Astrocyte (in vitro differentiated cells and primary cell): ENCODE measurements around the gene PSMC3IP. TPM values are rescaled to one million over a fixed set of nuclear protein-coding genes. Genes with fewer than 3 reads are reported as not detected.
"Not testable (repeated sequence)": the region's sequence is repeated elsewhere in the genome, so short reads cannot be mapped to it uniquely, and the experiment has no call there.

Source experiments
- DNase-seq: peaks from one replicate; pipeline ENCODE4 v3.0.0-alpha.2; 2010; ENCODE audit warnings: low read depth
- FAIRE-seq: peaks from 2 replicates; lab custom pipeline; 2011; peaks lifted over from hg19 to GRCh38; lab: Jason Lieb, UNC
- H2AFZ ChIP-seq: 2 replicates; pipeline ENCODE4 v1.6.0; 2012; ENCODE audit warnings: low read depth, low read length, inconsistent platforms
- H3K27ac ChIP-seq: 2 replicates; pipeline ENCODE4 v1.5.1; 2011; ENCODE audit warnings: low read depth, low read length, inconsistent platforms
- H3K27me3 ChIP-seq: 2 replicates; pipeline ENCODE4 v1.6.0; 2011; ENCODE audit warnings: low read length, inconsistent platforms; ENCODE audit not compliant: insufficient read depth
- H3K36me3 ChIP-seq: 2 replicates; pipeline ENCODE4 v1.5.1; 2011; ENCODE audit warnings: low read length, inconsistent platforms; ENCODE audit not compliant: insufficient read depth
- H3K4me1 ChIP-seq: 2 replicates; pipeline ENCODE4 v1.5.1; 2011; ENCODE audit warnings: low read length, inconsistent platforms; ENCODE audit not compliant: insufficient read depth
- H3K4me2 ChIP-seq: 2 replicates; pipeline ENCODE4 v1.6.0; 2012; ENCODE audit warnings: low read length, inconsistent platforms
- H3K4me3 ChIP-seq: 2 replicates; pipeline ENCODE4 v1.5.1; 2011; ENCODE audit warnings: low read depth, mild to moderate bottlenecking, low read length, inconsistent platforms; ENCODE audit not compliant: insufficient read depth
- H3K79me2 ChIP-seq: 2 replicates; pipeline ENCODE4 v1.6.0; 2012; ENCODE audit warnings: mild to moderate bottlenecking, low read length, inconsistent platforms; ENCODE audit not compliant: insufficient read depth
- H3K9ac ChIP-seq: 2 replicates; pipeline ENCODE4 v1.6.0; 2012; ENCODE audit warnings: mild to moderate bottlenecking, low read length, inconsistent platforms
- H3K9me3 ChIP-seq: 2 replicates; pipeline ENCODE4 v1.5.1; 2012; ENCODE audit warnings: low read depth, mild to moderate bottlenecking, low read length, inconsistent platforms; ENCODE audit not compliant: insufficient read depth
- H4K20me1 ChIP-seq: 2 replicates; pipeline ENCODE4 v1.6.0; 2012; ENCODE audit warnings: low read length, inconsistent platforms; ENCODE audit not compliant: insufficient read depth
- H3K27ac Mint-ChIP-seq: one replicate; pipeline ENCODE4 v1.8.0; 2021; ENCODE audit warnings: mild to moderate bottlenecking, mixed read lengths; ENCODE audit not compliant: unreplicated experiment
- H3K27me3 Mint-ChIP-seq: one replicate; pipeline ENCODE4 v1.8.0; 2021; ENCODE audit warnings: low read depth, mixed read lengths; ENCODE audit not compliant: unreplicated experiment
- H3K36me3 Mint-ChIP-seq: one replicate; pipeline ENCODE4 v1.8.0; 2021; ENCODE audit warnings: low read depth, mixed read lengths; ENCODE audit not compliant: unreplicated experiment
- H3K4me1 Mint-ChIP-seq: one replicate; pipeline ENCODE4 v1.8.0; 2021; ENCODE audit warnings: low read depth, mixed read lengths; ENCODE audit not compliant: unreplicated experiment
- H3K4me3 Mint-ChIP-seq: one replicate; pipeline ENCODE4 v1.8.0; 2021; ENCODE audit warnings: mild to moderate bottlenecking, moderate library complexity, mixed read lengths; ENCODE audit not compliant: unreplicated experiment
- H3K9me3 Mint-ChIP-seq: one replicate; pipeline ENCODE4 v1.8.0; 2021; ENCODE audit warnings: mild to moderate bottlenecking, mixed read lengths; ENCODE audit not compliant: unreplicated experiment
- CTCF ChIP-seq: IDR thresholded peaks from 2 replicates; pipeline ENCODE4 v1.5.1; 2011; ENCODE audit warnings: low read depth, mild to moderate bottlenecking, inconsistent platforms, low read length, moderate library complexity; ENCODE audit not compliant: insufficient read depth
- EZH2 ChIP-seq: IDR thresholded peaks from 2 replicates; pipeline ENCODE4 v1.6.1; 2012; ENCODE audit warnings: mild to moderate bottlenecking, low read length, inconsistent platforms; ENCODE audit not compliant: insufficient read depth
- total RNA-seq: library from RNA; stranded (reverse); gene quantifications from 2 replicates; pipeline ENCODE4 v1.2.1, GENCODE V29; 2021

PSMC3IP gene
- total RNA-seq, 1 donor from 2014 or later: 8.7 TPM

GRCh38 chr17:42617956-42618431 lies 40.5 kb upstream of the PSMC3IP start:
- no peak overlapping the region for H3K27ac Mint-ChIP-seq
- DNase-seq: no peak
- Histone ChIP-seq H4K20me1 (no peaks in the 10 kb centered on the region), H3K9ac (no peak overlapping the region), H3K4me3 (no peak overlapping the region), H3K9me3 (no peaks in the 10 kb centered on the region), H3K27me3 (no peaks in the 10 kb centered on the region), H2AFZ (no peak overlapping the region), H3K4me2 (no peak overlapping the region), H3K4me1 (no peaks in the 10 kb centered on the region), H3K79me2 (no peaks in the 10 kb centered on the region), H3K27ac (no peak overlapping the region), H3K36me3 (peaks cover 14% of the 10 kb centered on the region)
- no peak for FAIRE-seq
- no peak for TF ChIP-seq EZH2
- TF ChIP-seq CTCF: no peak
- peaks cover 18% of the 10 kb centered on the region for H3K36me3 Mint-ChIP-seq
- no peaks in the 10 kb centered on the region for H3K4me1 Mint-ChIP-seq
- no peaks in the 10 kb centered on the region for H3K9me3 Mint-ChIP-seq
- no peak overlapping the region for H3K4me3 Mint-ChIP-seq
- H3K27me3 Mint-ChIP-seq: peaks cover 7% of the 10 kb centered on the region

DNA sequence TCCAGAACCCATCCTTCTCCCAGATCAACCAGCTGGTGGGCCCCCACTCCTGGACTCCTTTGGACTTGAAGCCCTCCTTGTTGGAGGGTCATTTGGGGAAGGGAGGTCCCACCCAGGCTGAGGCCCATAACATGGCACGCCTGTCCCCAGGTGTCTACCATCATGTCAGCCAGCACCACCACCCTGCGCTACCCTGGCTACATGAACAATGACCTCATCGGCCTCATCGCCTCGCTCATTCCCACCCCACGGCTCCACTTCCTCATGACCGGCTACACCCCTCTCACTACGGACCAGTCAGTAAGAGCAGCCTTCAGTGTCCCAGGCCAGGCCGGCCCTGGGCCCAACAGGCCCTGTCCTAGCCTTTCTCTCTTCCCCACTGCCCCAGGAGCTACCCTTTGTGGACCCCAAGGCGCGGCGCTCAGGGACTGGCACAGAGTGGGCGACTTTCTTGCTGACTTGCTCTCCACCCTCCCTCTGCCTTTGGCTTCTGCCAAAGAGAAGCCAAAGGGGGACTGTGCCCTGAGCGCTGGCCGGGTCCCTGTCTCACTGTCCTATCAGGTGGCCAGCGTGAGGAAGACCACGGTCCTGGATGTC lies 36.3 kb upstream of the PSMC3IP start:
- Histone ChIP-seq H3K36me3 (peaks cover 20% of the 10 kb centered on the region), H3K4me1 (peaks cover 5% of the 10 kb centered on the region), H3K27ac (no peak overlapping the region), H3K27me3 (no peaks in the 10 kb centered on the region), H3K9ac (no peak overlapping the region), H4K20me1 (peaks cover under 1% of the 10 kb centered on the region), H3K4me2 (no peak overlapping the region), H3K9me3 (no peaks in the 10 kb centered on the region), H3K79me2 (peaks cover 11% of the 10 kb centered on the region), H3K4me3 (no peak overlapping the region), H2AFZ (no peak overlapping the region)
- H3K27me3 Mint-ChIP-seq: no peaks in the 10 kb centered on the region
- H3K27ac Mint-ChIP-seq: no peak overlapping the region
- H3K4me1 Mint-ChIP-seq: no peaks in the 10 kb centered on the region
- no peak for FAIRE-seq
- H3K36me3 Mint-ChIP-seq: peaks cover 22% of the 10 kb centered on the region
- H3K9me3 Mint-ChIP-seq: no peaks in the 10 kb centered on the region
- TF ChIP-seq CTCF (no peak), EZH2 (no peak)
- DNase-seq: no peak
- no peak overlapping the region for H3K4me3 Mint-ChIP-seq

DNA sequence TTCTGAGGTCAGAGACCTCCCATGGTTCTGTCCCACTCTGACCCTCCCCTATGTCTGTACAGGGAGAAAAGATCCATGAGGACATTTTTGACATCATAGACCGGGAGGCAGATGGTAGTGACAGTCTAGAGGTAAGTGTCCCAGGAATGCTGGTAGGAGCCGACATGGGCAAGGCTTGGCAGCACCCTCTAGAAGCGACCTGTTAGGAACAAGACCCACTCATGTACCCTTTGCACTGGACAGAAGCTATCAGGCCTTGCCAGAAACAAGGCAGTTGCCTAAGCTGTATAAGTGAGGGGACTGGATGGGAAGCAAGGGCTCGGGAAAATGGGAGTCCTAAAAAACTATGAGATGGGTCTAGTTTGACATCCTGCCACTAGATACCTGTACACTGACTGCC lies 34.5 kb upstream of the PSMC3IP start:
- peaks cover 16% of the 10 kb centered on the region for H4K20me1 ChIP-seq
- TF ChIP-seq CTCF: no peak
- no peak for TF ChIP-seq EZH2
- no peak overlapping the region for H2AFZ ChIP-seq
- H3K4me3 Mint-ChIP-seq: no peak overlapping the region
- no peak overlapping the region for H3K9ac ChIP-seq
- peaks cover 3% of the 10 kb centered on the region for H3K4me1 Mint-ChIP-seq
- H3K27ac Mint-ChIP-seq: no peak overlapping the region
- no peak overlapping the region for H3K27ac ChIP-seq
- no peaks in the 10 kb centered on the region for H3K27me3 ChIP-seq
- H3K4me1 ChIP-seq: peaks cover 10% of the 10 kb centered on the region
- peaks cover 29% of the 10 kb centered on the region for H3K79me2 ChIP-seq
- FAIRE-seq (no peak), DNase-seq (no peak)
- H3K4me3 ChIP-seq: no peak overlapping the region
- no peaks in the 10 kb centered on the region for H3K9me3 Mint-ChIP-seq
- H3K9me3 ChIP-seq: no peaks in the 10 kb centered on the region
- no peaks in the 10 kb centered on the region for H3K27me3 Mint-ChIP-seq
- H3K4me2 ChIP-seq: no peak overlapping the region
- H3K36me3 ChIP-seq: peaks cover 20% of the 10 kb centered on the region
- H3K36me3 Mint-ChIP-seq: peaks cover 22% of the 10 kb centered on the region

DNA sequence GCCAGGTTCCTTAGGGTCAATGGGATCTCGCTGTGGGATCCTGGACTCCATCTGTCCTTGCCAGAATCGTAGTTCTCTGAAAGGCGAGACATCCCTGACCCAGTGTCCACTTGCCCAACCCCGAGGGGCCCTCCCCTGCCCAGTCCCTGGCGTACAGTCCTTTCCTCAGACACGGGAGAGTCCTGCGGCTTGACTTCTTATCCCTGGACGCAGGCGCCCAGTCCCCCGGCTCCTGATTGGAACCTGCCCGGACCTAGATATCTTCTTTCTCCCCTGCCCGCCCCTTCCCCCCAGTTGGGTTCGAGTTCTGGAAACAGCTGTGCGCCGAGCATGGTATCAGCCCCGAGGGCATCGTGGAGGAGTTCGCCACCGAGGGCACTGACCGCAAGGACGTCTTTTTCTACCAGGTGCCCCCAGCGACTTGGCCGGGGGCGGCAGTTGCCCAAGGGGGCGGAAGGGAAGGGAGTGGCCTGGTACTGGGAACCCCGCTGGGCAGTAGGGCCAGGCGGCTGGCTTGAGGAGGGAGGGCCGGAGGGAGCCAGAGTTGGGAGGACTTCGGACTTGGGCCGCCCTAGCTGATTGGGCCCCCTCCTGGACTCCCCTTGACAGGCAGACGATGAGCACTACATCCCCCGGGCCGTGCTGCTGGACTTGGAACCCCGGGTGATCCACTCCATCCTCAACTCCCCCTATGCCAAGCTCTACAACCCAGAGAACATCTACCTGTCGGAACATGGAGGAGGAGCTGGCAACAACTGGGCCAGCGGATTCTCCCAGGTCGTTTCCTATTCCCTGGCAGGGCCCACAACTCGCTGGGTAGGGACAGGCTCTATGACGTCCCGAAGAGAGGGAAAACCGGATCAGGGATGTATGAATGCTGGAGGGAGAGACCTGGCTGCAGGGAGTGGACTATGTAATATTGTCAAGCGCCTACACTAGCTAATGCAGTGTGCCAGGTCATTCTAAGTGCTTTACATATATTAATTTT lies 32.6 kb upstream of the PSMC3IP start:
- not testable (repeated sequence) for H3K27ac Mint-ChIP-seq, H3K4me1 Mint-ChIP-seq, H3K9me3 Mint-ChIP-seq, H3K27me3 Mint-ChIP-seq, H3K9me3 ChIP-seq, H3K27me3 ChIP-seq, FAIRE-seq, DNase-seq, H3K4me1 ChIP-seq
- peaks cover 15% of the 10 kb centered on the region for H3K36me3 Mint-ChIP-seq
- Histone ChIP-seq H3K4me2 (peak overlapping the region; percentile 84), H4K20me1 (peaks cover 28% of the 10 kb centered on the region), H3K9ac (peak overlapping the region; percentile 82), H3K27ac (peak overlapping the region; percentile 61), H2AFZ (peak overlapping the region; percentile 91), H3K79me2 (peaks cover 48% of the 10 kb centered on the region), H3K4me3 (peak overlapping the region; percentile 87), H3K36me3 (peaks cover 14% of the 10 kb centered on the region)
- H3K4me3 Mint-ChIP-seq: peak overlapping the region; percentile 97
